GM23338 (cell line): Measurements from ENCODE around the gene STIL. TPM values are rescaled to one million over a fixed set of nuclear protein-coding genes. Genes with fewer than 3 reads are reported as not detected.

Experiments used
- ATAC-seq: fragments of 200-7000 bp; cut with Tn5 transposase; 3 replicates; pipeline ENCODE4 v1.9.1; 2020
- DNase-seq: peaks from one replicate; pipeline ENCODE4 v3.0.0-alpha.2; 2015; ENCODE audit warnings: low spot score
- H2AFZ ChIP-seq: fragments of 200-600 bp; sonication (generic); 2 replicates; pipeline ENCODE4 v1.8.0; 2016; ENCODE audit warnings: antibody characterized with exemption, mild to moderate bottlenecking, moderate library complexity
- H3F3A ChIP-seq: fragments of 200-600 bp; sonication (generic); replicated peaks from 2 replicates; pipeline ENCODE4 v1.8.0; 2017; ENCODE audit warnings: antibody characterized with exemption, mixed run types, low read depth
- H3K27ac ChIP-seq: fragments of 200-600 bp; sonication (generic); 2 replicates; pipeline ENCODE4 v1.6.1; 2016; ENCODE audit warnings: low read depth
- H3K27me3 ChIP-seq: fragments of 200-600 bp; sonication (generic); 2 replicates; pipeline ENCODE4 v1.8.0; 2016; ENCODE audit warnings: mild to moderate bottlenecking, mixed run types, moderate library complexity; ENCODE audit not compliant: insufficient read depth
- H3K36me3 ChIP-seq: fragments of 200-600 bp; sonication (generic); 2 replicates; pipeline ENCODE4 v1.8.0; 2016; ENCODE audit warnings: mild to moderate bottlenecking; ENCODE audit not compliant: insufficient read depth
- H3K4me1 ChIP-seq: fragments of 200-600 bp; sonication (generic); 2 replicates; pipeline ENCODE4 v1.8.0; 2016; ENCODE audit warnings: mild to moderate bottlenecking, moderate library complexity; ENCODE audit not compliant: insufficient read depth
- H3K4me2 ChIP-seq: fragments of 200-600 bp; sonication (generic); 2 replicates; pipeline ENCODE4 v1.7.1; 2017; ENCODE audit warnings: mixed run types
- H3K4me3 ChIP-seq: fragments of 200-600 bp; sonication (generic); 2 replicates; pipeline ENCODE4 v1.6.1; 2016; ENCODE audit warnings: mixed run types
- H3K79me2 ChIP-seq: fragments of 200-600 bp; sonication (generic); replicated peaks from 2 replicates; pipeline ENCODE4 v1.8.0; 2017; ENCODE audit warnings: mild to moderate bottlenecking; ENCODE audit not compliant: insufficient read depth
- H3K9me2 ChIP-seq: fragments of 200-600 bp; sonication (generic); 2 replicates; pipeline ENCODE4 v1.8.0; 2017; ENCODE audit not compliant: insufficient read depth
- H4K20me1 ChIP-seq: fragments of 200-600 bp; sonication (generic); replicated peaks from 2 replicates; pipeline ENCODE4 v1.8.0; 2017; ENCODE audit warnings: mild to moderate bottlenecking; ENCODE audit not compliant: insufficient read depth
- H3K27ac Mint-ChIP-seq: 2 replicates; pipeline ENCODE4 v1.8.0; 2020; ENCODE audit warnings: inconsistent platforms, mild to moderate bottlenecking, moderate library complexity, mixed read lengths
- H3K27me3 Mint-ChIP-seq: 3 replicates; pipeline ENCODE4 v1.8.0; 2022; ENCODE audit warnings: low read depth, mild to moderate bottlenecking, moderate library complexity, mixed read lengths, inconsistent platforms; ENCODE audit not compliant: insufficient read depth, poor library complexity
- H3K36me3 Mint-ChIP-seq: 3 replicates; pipeline ENCODE4 v1.8.0; 2021; ENCODE audit warnings: low read depth, mild to moderate bottlenecking, inconsistent platforms, moderate library complexity, mixed read lengths
- H3K4me1 Mint-ChIP-seq: 3 replicates; pipeline ENCODE4 v1.8.0; 2020; ENCODE audit warnings: mild to moderate bottlenecking, inconsistent platforms, mixed read lengths
- H3K4me3 Mint-ChIP-seq: 3 replicates; pipeline ENCODE4 v1.8.0; 2021; ENCODE audit warnings: moderate library complexity, mild to moderate bottlenecking, inconsistent platforms, mixed read lengths
- H3K9me3 Mint-ChIP-seq: 3 replicates; pipeline ENCODE4 v1.8.0; 2020; ENCODE audit warnings: moderate library complexity, mild to moderate bottlenecking, inconsistent platforms, mixed read lengths
- CREB1 ChIP-seq: fragments of 250-450 bp; sonication (Bioruptor Pico); IDR thresholded peaks from 2 replicates; pipeline ENCODE4 v1.5.0; 2020; ENCODE audit warnings: low read depth, mild to moderate bottlenecking, moderate library complexity
- EZH2 ChIP-seq: fragments of 200-600 bp; sonication (generic); IDR thresholded peaks from one replicate; pipeline ENCODE4 v1.8.0; 2017; ENCODE audit warnings: antibody characterized with exemption, mild to moderate bottlenecking, low read depth; ENCODE audit not compliant: unreplicated experiment
- EZH2phosphoT487 ChIP-seq: fragments of 200-600 bp; sonication (generic); IDR thresholded peaks from one replicate; pipeline ENCODE4 v1.8.1; 2018; ENCODE audit warnings: antibody characterized with exemption; ENCODE audit not compliant: unreplicated experiment
- POLR2AphosphoS5 ChIP-seq: IDR thresholded peaks from 2 replicates; pipeline ENCODE4 v1.6.1; 2016; ENCODE audit warnings: antibody characterized with exemption, low read depth
- ZNF114 ChIP-seq: fragments of 250-450 bp; sonication (Bioruptor Pico); IDR thresholded peaks from 2 replicates; pipeline ENCODE4 v1.5.0; 2020; ENCODE audit warnings: mild to moderate bottlenecking, moderate library complexity
- ZNF331 ChIP-seq: fragments of 250-450 bp; sonication (Bioruptor Pico); IDR thresholded peaks from 2 replicates; pipeline ENCODE4 v1.5.0; 2020; ENCODE audit warnings: low read depth, mild to moderate bottlenecking, moderate library complexity
- polyA plus RNA-seq: library from polyadenylated mRNA; unstranded; fragments of >200 nt; fragmentation: Nextera tagmentation; extraction: Ambion mirVana; gene quantifications from 2 replicates; pipeline ENCODE4 v1.2.1, GENCODE V29; 2016
- total RNA-seq: library from RNA; depleted of rRNA; stranded (reverse); fragments of >200 nt; shearing (Covaris generic); gene quantifications from 2 replicates; pipeline ENCODE4 v1.2.3, GENCODE V29; 2014
- TF ChIP-seq, protein P1 (sequence below), 2 experiments: fragments of 200-600 bp in 1 of 2; sonication (generic) in 1 of 2; conservative IDR thresholded peaks; 2 replicates each; pipeline versions ENCODE4 v1.5.1 to v1.6.1; 2016 to 2017; ENCODE audit warnings: antibody characterized with exemption in 2 of 2, low read depth in 2 of 2, mild to moderate bottlenecking in 2 of 2, moderate library complexity in 1 of 2
- TF ChIP-seq, protein P2 (sequence below): fragments of 250-450 bp; sonication (Bioruptor Pico); IDR thresholded peaks from 2 replicates; pipeline ENCODE4 v1.5.0; 2020; ENCODE audit warnings: mild to moderate bottlenecking, moderate library complexity

Gene STIL
- total and polyA plus RNA-seq, 2 experiments from 2014 or later: 15.6 to 38.2 TPM

DNA sequence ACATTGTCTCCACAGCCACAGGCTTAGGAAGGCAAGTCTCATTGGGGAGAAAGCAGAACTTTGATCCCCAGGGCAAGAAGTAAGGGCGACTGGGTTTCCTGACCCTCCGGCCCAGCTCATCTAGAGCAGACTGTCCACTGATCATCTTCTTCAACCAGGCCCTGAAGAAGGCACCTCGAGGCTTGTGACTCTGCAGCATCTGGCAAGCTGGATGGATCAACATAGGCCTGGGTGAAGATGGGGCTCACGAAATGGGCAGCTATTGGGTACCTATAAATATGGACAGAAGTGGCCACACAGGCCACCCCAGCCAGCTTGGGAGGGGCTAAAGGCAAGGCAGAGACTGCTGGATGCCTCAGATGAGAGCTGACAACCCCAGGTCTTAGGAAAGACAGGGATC is 94.9 kb downstream of the STIL start:
- ATAC-seq: no peak
- Histone ChIP-seq H3K4me2 (no peak overlapping the region), H3K4me3 (no peak overlapping the region), H3K36me3 (no peaks in the 10 kb centered on the region), H4K20me1 (no peaks in the 10 kb centered on the region), H3K79me2 (no peaks in the 10 kb centered on the region), H3K4me1 (peaks cover 8% of the 10 kb centered on the region), H3K9me2 (no peaks in the 10 kb centered on the region), H3F3A (no peaks in the 10 kb centered on the region), H3K27me3 (peaks cover 73% of the 10 kb centered on the region), H3K27ac (no peak overlapping the region), H2AFZ (no peak overlapping the region)
- H3K27me3 Mint-ChIP-seq: peaks cover 10% of the 10 kb centered on the region
- DNase-seq: no peak
- H3K4me3 Mint-ChIP-seq: no peak overlapping the region
- no peak for TF ChIP-seq EZH2
- H3K4me1 Mint-ChIP-seq: no peaks in the 10 kb centered on the region
- no peaks in the 10 kb centered on the region for H3K36me3 Mint-ChIP-seq
- H3K27ac Mint-ChIP-seq: no peak overlapping the region
- H3K9me3 Mint-ChIP-seq: no peaks in the 10 kb centered on the region

DNA sequence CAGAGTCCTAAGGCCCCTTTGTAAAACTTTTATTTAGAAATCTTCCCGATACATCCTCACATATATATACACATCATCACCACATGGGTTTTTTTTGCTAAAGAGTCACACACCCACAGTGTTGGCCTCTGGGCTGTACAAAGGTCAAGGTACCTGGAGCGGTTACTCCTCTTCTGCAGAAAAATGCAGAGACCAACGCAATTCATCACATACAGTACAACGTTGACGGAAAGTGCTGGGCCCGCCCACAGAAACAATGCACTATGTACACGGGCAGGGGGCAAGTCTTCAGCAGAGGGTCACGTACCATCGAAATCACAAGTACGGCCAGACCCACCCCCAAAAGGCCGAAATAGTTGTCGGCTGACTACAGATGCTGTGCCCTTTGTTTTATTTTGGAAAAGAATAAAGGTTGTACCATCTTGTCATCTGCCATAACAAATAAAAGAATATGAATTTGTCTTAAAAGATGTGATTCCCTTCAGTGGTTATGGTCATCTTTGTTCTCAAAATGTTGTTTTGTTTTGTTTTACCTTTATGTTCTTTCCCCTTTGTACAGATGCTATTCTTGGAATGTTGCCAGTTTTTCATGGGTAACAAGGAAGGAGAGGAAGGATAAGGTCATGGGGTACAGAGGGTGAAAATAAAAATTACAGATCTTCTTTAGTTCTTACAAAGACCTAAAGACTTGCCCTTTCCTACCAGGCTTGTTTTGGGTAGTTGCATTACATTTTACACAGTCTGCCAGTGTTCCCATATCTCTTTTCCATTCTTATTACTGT is 97.5 kb downstream of the STIL start:
- no peaks in the 10 kb centered on the region for H3K79me2 ChIP-seq
- peaks cover 55% of the 10 kb centered on the region for H3K27me3 ChIP-seq
- no peak overlapping the region for H3K27ac ChIP-seq
- H3F3A ChIP-seq: no peaks in the 10 kb centered on the region
- no peak for TF ChIP-seq EZH2phosphoT487
- TF ChIP-seq, protein P1, sequence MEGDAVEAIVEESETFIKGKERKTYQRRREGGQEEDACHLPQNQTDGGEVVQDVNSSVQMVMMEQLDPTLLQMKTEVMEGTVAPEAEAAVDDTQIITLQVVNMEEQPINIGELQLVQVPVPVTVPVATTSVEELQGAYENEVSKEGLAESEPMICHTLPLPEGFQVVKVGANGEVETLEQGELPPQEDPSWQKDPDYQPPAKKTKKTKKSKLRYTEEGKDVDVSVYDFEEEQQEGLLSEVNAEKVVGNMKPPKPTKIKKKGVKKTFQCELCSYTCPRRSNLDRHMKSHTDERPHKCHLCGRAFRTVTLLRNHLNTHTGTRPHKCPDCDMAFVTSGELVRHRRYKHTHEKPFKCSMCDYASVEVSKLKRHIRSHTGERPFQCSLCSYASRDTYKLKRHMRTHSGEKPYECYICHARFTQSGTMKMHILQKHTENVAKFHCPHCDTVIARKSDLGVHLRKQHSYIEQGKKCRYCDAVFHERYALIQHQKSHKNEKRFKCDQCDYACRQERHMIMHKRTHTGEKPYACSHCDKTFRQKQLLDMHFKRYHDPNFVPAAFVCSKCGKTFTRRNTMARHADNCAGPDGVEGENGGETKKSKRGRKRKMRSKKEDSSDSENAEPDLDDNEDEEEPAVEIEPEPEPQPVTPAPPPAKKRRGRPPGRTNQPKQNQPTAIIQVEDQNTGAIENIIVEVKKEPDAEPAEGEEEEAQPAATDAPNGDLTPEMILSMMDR (conservative IDR thresholded peaks at IDR 0.05; ENCODE audit: low read depth in 2 of 2): no peak
- TF ChIP-seq CREB1 (CRISPR knock-in tag): no peak
- TF ChIP-seq ZNF114 (CRISPR knock-in tag): no peak
- TF ChIP-seq EZH2: no peak
- TF ChIP-seq, protein P2, sequence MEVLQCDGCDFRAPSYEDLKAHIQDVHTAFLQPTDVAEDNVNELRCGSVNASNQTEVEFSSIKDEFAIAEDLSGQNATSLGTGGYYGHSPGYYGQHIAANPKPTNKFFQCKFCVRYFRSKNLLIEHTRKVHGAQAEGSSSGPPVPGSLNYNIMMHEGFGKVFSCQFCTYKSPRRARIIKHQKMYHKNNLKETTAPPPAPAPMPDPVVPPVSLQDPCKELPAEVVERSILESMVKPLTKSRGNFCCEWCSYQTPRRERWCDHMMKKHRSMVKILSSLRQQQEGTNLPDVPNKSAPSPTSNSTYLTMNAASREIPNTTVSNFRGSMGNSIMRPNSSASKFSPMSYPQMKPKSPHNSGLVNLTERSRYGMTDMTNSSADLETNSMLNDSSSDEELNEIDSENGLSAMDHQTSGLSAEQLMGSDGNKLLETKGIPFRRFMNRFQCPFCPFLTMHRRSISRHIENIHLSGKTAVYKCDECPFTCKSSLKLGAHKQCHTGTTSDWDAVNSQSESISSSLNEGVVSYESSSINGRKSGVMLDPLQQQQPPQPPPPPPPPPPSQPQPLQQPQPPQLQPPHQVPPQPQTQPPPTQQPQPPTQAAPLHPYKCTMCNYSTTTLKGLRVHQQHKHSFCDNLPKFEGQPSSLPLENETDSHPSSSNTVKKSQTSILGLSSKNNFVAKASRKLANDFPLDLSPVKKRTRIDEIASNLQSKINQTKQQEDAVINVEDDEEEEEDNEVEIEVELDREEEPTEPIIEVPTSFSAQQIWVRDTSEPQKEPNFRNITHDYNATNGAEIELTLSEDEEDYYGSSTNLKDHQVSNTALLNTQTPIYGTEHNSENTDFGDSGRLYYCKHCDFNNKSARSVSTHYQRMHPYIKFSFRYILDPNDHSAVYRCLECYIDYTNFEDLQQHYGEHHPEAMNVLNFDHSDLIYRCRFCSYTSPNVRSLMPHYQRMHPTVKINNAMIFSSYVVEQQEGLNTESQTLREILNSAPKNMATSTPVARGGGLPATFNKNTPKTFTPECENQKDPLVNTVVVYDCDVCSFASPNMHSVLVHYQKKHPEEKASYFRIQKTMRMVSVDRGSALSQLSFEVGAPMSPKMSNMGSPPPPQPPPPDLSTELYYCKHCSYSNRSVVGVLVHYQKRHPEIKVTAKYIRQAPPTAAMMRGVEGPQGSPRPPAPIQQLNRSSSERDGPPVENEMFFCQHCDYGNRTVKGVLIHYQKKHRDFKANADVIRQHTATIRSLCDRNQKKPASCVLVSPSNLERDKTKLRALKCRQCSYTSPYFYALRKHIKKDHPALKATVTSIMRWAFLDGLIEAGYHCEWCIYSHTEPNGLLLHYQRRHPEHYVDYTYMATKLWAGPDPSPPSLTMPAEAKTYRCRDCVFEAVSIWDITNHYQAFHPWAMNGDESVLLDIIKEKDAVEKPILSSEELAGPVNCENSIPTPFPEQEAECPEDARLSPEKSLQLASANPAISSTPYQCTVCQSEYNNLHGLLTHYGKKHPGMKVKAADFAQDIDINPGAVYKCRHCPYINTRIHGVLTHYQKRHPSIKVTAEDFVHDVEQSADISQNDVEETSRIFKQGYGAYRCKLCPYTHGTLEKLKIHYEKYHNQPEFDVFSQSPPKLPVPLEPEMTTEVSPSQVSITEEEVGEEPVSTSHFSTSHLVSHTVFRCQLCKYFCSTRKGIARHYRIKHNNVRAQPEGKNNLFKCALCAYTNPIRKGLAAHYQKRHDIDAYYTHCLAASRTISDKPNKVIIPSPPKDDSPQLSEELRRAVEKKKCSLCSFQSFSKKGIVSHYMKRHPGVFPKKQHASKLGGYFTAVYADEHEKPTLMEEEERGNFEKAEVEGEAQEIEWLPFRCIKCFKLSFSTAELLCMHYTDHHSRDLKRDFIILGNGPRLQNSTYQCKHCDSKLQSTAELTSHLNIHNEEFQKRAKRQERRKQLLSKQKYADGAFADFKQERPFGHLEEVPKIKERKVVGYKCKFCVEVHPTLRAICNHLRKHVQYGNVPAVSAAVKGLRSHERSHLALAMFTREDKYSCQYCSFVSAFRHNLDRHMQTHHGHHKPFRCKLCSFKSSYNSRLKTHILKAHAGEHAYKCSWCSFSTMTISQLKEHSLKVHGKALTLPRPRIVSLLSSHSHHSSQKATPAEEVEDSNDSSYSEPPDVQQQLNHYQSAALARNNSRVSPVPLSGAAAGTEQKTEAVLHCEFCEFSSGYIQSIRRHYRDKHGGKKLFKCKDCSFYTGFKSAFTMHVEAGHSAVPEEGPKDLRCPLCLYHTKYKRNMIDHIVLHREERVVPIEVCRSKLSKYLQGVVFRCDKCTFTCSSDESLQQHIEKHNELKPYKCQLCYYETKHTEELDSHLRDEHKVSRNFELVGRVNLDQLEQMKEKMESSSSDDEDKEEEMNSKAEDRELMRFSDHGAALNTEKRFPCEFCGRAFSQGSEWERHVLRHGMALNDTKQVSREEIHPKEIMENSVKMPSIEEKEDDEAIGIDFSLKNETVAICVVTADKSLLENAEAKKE: no peak
- no peak for TF ChIP-seq POLR2AphosphoS5
- no peak for TF ChIP-seq ZNF331 (CRISPR knock-in tag)
- H3K9me2 ChIP-seq: no peaks in the 10 kb centered on the region
- no peaks in the 10 kb centered on the region for H3K36me3 ChIP-seq
- no peak for DNase-seq
- H3K9me3 Mint-ChIP-seq: no peaks in the 10 kb centered on the region
- 0 out of 3 replicates have a peak, but pooled peaks cover 3% of the 10 kb centered on the region for H3K4me1 Mint-ChIP-seq
- H4K20me1 ChIP-seq: no peaks in the 10 kb centered on the region
- H3K4me2 ChIP-seq: no peak overlapping the region
- H3K4me3 Mint-ChIP-seq: no peak overlapping the region
- H3K36me3 Mint-ChIP-seq: no peaks in the 10 kb centered on the region
- peaks cover 6% of the 10 kb centered on the region; the same call in 1 of the 2 replicates for H3K4me1 ChIP-seq
- no peak for ATAC-seq
- no peak overlapping the region for H3K27ac Mint-ChIP-seq
- H3K27me3 Mint-ChIP-seq: peaks cover 10% of the 10 kb centered on the region
- no peak overlapping the region for H2AFZ ChIP-seq
- no peak overlapping the region for H3K4me3 ChIP-seq
